RWPE2 (cell line): ENCODE data around the gene SSPN.

Experiments used
- ATAC-seq: fragments of 200-7000 bp; cut with Tn5 transposase; 3 replicates; pipeline ENCODE4 v1.9.1; 2021; ENCODE audit warnings: low read depth
- DNase-seq: peaks from one replicate; pipeline ENCODE4 v3.0.0-alpha.2; 2020; ENCODE audit warnings: low spot score
- H3K27ac ChIP-seq: fragments of 450-650 bp; 2 replicates; pipeline ENCODE4 v1.5.1; 2017; ENCODE audit warnings: mild to moderate bottlenecking; ENCODE audit not compliant: poor library complexity, severe bottlenecking
- H3K27me3 ChIP-seq: fragments of 250-450 bp; sonication (Bioruptor Pico); 2 replicates; pipeline ENCODE4 v1.5.1; 2021; ENCODE audit warnings: mild to moderate bottlenecking, moderate library complexity; ENCODE audit not compliant: insufficient read depth, poor library complexity, severe bottlenecking
- H3K36me3 ChIP-seq: fragments of 250-450 bp; sonication (Bioruptor Pico); 2 replicates; pipeline ENCODE4 v1.5.1; 2020; ENCODE audit warnings: low read depth, mild to moderate bottlenecking, moderate library complexity
- H3K4me1 ChIP-seq: fragments of 250-450 bp; sonication (Bioruptor Pico); 2 replicates; pipeline ENCODE4 v1.5.1; 2021; ENCODE audit warnings: mild to moderate bottlenecking, moderate library complexity; ENCODE audit not compliant: insufficient read depth, poor library complexity, severe bottlenecking
- H3K4me3 ChIP-seq: fragments of 250-450 bp; sonication (Bioruptor Pico); 2 replicates; pipeline ENCODE4 v1.5.1; 2021; ENCODE audit warnings: mild to moderate bottlenecking, moderate library complexity; ENCODE audit not compliant: severe bottlenecking
- H3K9me3 ChIP-seq: fragments of 250-450 bp; sonication (Bioruptor Pico); 2 replicates; pipeline ENCODE4 v1.5.1; 2021; ENCODE audit warnings: mild to moderate bottlenecking, moderate library complexity; ENCODE audit not compliant: severe bottlenecking
- TF ChIP-seq, protein P1 (sequence below): fragments of 450-650 bp; IDR thresholded peaks from one replicate; pipeline ENCODE4 v1.5.1; 2017; ENCODE audit warnings: mild to moderate bottlenecking, moderate library complexity; ENCODE audit not compliant: poor library complexity, severe bottlenecking

The SSPN gene

DNA sequence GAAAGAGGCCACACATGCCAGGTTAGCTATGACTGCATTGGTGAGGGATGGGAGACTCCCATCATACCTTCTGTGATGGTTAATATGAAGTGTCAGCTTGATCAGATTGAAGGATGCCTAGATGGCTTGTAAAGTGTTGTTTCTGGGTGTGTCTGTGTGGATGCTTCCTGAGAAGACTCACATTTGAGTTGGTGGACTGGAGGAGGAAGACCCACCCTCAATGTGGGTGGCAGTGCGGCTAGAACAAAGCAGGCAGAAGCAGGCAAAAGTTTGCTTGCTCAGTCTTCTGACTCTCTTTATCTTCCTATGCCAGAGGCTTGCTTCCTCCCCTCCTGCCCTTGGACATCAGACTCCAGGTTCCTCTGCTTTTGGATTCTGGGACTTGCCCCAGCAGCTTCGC is 88.2 kb downstream of the SSPN start:
- no peak for ATAC-seq
- Histone ChIP-seq H3K27ac (no peak overlapping the region), H3K36me3 (no peaks in the 10 kb centered on the region), H3K27me3 (no peaks in the 10 kb centered on the region), H3K9me3 (no peaks in the 10 kb centered on the region), H3K4me1 (peaks cover 14% of the 10 kb centered on the region), H3K4me3 (no peak overlapping the region)
- no peak for DNase-seq
- TF ChIP-seq, protein P1, sequence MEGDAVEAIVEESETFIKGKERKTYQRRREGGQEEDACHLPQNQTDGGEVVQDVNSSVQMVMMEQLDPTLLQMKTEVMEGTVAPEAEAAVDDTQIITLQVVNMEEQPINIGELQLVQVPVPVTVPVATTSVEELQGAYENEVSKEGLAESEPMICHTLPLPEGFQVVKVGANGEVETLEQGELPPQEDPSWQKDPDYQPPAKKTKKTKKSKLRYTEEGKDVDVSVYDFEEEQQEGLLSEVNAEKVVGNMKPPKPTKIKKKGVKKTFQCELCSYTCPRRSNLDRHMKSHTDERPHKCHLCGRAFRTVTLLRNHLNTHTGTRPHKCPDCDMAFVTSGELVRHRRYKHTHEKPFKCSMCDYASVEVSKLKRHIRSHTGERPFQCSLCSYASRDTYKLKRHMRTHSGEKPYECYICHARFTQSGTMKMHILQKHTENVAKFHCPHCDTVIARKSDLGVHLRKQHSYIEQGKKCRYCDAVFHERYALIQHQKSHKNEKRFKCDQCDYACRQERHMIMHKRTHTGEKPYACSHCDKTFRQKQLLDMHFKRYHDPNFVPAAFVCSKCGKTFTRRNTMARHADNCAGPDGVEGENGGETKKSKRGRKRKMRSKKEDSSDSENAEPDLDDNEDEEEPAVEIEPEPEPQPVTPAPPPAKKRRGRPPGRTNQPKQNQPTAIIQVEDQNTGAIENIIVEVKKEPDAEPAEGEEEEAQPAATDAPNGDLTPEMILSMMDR, result no peak

DNA sequence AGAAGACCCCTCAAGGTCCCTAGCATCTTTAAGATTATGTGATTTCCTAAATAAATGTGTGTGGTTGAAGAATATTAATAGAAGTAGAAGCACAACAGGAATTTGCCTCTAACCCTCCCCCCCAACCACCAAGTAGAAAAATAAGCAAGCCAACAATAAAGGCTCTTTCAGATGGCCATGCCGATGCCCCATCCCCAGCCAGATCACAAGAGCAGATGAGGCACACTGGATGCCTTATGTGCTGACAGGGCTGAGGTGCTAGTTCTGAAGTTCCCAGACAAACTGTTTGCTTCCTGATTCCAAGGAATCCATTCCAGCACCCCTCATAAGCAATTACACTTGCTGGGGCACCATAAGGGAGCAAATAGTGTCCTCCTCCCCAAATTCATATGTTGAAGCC is 90.0 kb downstream of the SSPN start:
- H3K36me3 ChIP-seq, result no peaks in the 10 kb centered on the region
- H3K9me3 ChIP-seq, result no peaks in the 10 kb centered on the region
- DNase-seq (no peak), ATAC-seq (no peak)
- no peaks in the 10 kb centered on the region for H3K27me3 ChIP-seq
- TF ChIP-seq, protein P1, result no peak
- H3K4me1 ChIP-seq, result peaks cover 14% of the 10 kb centered on the region
- H3K4me3 ChIP-seq, result no peak overlapping the region
- no peak overlapping the region for H3K27ac ChIP-seq

DNA sequence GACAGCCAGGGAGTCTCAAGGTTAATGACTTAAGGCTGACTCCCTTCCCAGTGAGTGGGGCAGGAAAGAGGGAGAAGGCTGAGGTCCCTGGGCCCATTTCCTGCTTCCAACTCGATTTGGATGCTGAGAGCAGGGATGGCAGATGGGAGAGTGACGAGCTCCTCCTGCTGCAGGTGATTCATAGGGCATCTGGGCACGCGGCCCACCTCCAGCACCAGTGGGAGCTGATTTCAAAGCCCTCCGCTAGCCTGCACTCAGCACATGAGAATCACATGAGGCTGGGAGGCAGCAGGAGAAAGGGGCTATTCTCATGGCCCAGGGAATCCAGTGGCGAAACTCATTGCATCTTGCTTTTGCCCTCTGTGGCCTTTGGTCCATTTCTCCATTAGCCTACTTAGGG is 90.8 kb downstream of the SSPN start:
- no peak for ATAC-seq
- no peaks in the 10 kb centered on the region for H3K9me3 ChIP-seq
- H3K4me3 ChIP-seq, result no peak overlapping the region
- H3K36me3 ChIP-seq, result no peaks in the 10 kb centered on the region
- TF ChIP-seq, protein P1, result no peak
- H3K4me1 ChIP-seq, result peaks cover 14% of the 10 kb centered on the region
- H3K27ac ChIP-seq, result no peak overlapping the region
- H3K27me3 ChIP-seq, result no peaks in the 10 kb centered on the region
- DNase-seq, result no peak

DNA sequence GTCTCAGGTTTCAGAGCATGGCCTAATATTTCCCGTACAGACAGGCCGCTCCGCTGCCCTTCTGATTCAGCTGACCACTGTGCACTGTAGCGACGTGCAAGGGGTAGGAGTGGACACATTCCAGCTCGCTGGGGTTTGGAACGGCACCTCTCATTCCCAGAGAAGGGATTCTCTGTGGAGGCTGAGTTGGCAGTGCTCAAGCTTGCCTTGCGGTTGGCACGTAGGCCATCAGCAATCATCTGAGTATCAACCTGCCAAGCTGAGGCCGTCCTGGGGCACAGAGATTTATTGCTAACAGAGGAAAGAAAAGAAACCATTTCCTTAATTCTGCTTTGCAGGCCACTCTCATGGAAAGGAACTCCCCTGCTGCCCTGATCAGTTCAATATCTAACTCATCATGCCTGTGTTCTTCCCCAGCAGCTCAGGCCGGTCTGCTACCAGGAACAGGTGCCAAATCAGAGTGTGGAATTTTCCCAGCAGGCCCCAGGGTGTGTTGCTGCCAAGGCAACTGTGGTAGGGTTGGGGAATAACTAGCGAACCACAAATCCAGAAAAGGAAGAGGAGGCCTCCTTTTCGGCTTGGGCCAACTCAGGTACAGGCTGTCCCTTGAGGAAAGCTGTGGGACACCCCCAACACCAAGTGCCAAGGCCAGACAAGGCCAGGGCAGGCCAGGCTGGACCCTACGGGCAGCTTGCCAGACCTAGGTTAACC is 92.5 kb downstream of the SSPN start:
- Histone ChIP-seq H3K27ac (peak overlapping the region; percentile 73), H3K27me3 (no peaks in the 10 kb centered on the region), H3K4me1 (peaks cover 14% of the 10 kb centered on the region), H3K4me3 (no peak overlapping the region), H3K9me3 (no peaks in the 10 kb centered on the region), H3K36me3 (no peaks in the 10 kb centered on the region)
- peak; percentile 75 for ATAC-seq
- TF ChIP-seq, protein P1, result no peak
- DNase-seq, result no peak

DNA sequence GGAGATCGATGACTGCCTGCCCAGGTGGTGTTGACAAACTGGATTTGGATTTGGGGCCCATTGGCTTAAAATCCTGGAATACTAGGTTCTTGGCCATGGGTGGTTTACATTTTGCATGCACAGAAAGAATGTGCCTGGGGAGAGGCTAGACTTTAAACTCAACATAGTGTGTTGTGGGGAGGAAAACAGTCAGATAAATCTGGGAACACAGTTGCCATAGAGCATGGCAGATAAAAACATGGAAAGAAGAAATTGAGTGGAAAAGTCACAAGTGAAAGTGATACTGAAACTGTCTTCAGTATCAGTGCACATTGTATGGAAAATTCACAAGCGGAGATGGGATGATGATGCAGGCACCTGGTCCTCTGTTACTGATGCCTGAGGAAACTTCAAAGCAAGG is 95.2 kb downstream of the SSPN start:
- DNase-seq, result no peak
- no peaks in the 10 kb centered on the region for H3K27me3 ChIP-seq
- no peak overlapping the region for H3K4me3 ChIP-seq
- no peaks in the 10 kb centered on the region for H3K36me3 ChIP-seq
- H3K4me1 ChIP-seq, result peaks cover 14% of the 10 kb centered on the region
- no peak overlapping the region for H3K27ac ChIP-seq
- no peaks in the 10 kb centered on the region for H3K9me3 ChIP-seq
- TF ChIP-seq, protein P1, result no peak
- ATAC-seq, result no peak
